Jurkat, Clone E6-1 (cell line): ENCODE data around the gene VPS8. TPM values are rescaled to one million over a fixed set of nuclear protein-coding genes. Genes with fewer than 3 reads are reported as not detected.
A peak's percentile ranks its signal among the peaks of the same experiment; 100 is the strongest.

Experiments used
- DNase-seq: peaks from one replicate; pipeline ENCODE4 v3.0.0-alpha.2; 2011; ENCODE audit warnings: low read depth, low spot score
- H3K4me3 ChIP-seq: 2 replicates; pipeline ENCODE4 v1.5.1; 2011; ENCODE audit warnings: mild to moderate bottlenecking, low read length, control low read depth, moderate library complexity
- polyA plus RNA-seq: library from polyadenylated mRNA; unstranded; fragments of >200 nt; gene quantifications from one replicate; pipeline ENCODE4 v1.2.1, GENCODE V29; 2012; ENCODE audit warnings: missing spikeins; ENCODE audit not compliant: insufficient read length, insufficient read depth

The VPS8 gene
- polyA plus RNA-seq, result 24.3 TPM

DNA sequence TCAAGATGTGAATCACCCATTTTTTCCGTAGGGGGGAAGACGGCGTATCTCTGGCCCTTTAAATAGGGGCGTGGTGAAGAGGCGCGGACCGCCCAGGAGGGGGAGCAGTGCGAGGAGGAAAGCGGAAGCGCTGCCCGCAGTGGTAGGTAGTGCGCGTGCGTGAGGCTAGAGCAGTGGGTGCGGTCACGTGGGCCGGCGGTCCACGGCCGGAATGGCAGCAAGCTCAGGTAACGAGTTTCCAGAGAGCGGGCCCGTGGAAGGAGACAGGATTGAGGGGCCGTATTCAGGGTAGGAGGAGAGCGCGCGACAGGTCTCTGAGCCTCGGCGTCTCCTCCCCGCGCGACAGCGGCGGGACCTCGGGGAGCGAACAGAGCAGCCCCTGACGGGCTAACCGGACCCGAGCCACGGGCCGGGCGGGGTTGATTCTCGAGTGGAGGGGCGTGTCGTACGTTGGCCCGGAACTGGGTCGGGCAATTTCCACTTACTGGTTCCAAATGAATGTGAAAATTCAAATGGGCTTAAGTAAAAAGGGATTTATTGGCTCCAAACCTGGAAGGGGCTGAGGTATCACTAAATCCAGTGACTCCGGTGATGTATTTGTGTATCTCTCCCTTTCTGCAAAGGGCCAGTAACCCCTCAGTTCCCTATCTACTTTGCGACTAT is at the start of gene VPS8:
Gene VPS8 (plus strand): TSS at position 168 of the 663 bp plus-strand sequence. CDS start 12,467 bp downstream, outside the sequence.
- DNase-seq, result peak; percentile 92
- peak within 1 kb of the TSS; percentile 77 for H3K4me3 ChIP-seq

DNA sequence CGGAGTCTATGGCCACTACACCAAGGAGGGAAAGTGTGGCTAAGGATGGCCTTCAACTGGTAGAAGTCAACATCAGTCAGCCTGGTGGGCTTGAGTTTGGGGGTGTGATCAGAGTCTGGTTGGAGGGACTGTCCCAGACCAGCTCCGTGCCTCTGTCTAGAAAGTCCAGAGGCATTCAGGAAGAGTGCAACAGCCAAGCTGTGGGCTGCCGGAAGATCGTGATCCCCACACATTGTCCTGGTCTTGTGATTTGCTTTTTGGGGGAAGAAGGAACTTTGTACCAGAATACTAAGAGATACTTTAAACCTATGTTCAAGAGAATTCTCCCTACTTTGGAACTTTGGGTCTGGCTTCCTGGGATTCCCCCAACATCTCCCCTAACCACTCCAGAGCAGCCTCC is 47.8 kb upstream of the VPS8 start:
- no peak for DNase-seq
- no peak overlapping the region for H3K4me3 ChIP-seq

- no peak for DNase-seq
- no peak overlapping the region for H3K4me3 ChIP-seq
These were observed 46.8 kb upstream of the VPS8 start for GRCh38 chr3:184765047-184765729.

GRCh38 chr3:184765730-184766074 is 46.3 kb upstream of the VPS8 start:
- no peak for DNase-seq

GRCh38 chr3:184766555-184767261 is 45.3 kb upstream of the VPS8 start:
- no peak overlapping the region for H3K4me3 ChIP-seq
- DNase-seq, result no peak

More at GRCh38 chr3:184765730-184766074, 46.3 kb upstream of the VPS8 start:
- H3K4me3 ChIP-seq, result no peak overlapping the region

DNA sequence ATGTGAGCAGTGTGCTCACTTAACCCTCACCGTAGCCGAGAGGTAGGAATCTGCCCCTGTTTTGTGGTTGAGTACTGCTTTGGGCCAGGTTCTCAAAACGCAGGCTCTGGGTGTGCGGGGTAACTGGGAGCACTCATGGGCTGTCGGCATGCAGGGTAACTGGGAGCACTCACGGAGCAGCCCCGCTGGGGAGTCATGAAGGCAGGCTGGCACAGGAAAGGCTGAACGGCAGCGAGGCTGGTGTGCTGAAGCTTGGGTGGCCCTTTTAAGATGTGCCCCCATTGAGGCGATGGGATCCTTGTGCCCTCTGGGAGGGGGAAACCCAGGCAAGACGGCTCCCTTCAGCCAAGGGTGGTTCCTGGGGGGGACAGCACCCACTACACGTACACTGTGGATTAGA is 44.6 kb upstream of the VPS8 start:
- no peak overlapping the region for H3K4me3 ChIP-seq
- DNase-seq, result no peak

DNA sequence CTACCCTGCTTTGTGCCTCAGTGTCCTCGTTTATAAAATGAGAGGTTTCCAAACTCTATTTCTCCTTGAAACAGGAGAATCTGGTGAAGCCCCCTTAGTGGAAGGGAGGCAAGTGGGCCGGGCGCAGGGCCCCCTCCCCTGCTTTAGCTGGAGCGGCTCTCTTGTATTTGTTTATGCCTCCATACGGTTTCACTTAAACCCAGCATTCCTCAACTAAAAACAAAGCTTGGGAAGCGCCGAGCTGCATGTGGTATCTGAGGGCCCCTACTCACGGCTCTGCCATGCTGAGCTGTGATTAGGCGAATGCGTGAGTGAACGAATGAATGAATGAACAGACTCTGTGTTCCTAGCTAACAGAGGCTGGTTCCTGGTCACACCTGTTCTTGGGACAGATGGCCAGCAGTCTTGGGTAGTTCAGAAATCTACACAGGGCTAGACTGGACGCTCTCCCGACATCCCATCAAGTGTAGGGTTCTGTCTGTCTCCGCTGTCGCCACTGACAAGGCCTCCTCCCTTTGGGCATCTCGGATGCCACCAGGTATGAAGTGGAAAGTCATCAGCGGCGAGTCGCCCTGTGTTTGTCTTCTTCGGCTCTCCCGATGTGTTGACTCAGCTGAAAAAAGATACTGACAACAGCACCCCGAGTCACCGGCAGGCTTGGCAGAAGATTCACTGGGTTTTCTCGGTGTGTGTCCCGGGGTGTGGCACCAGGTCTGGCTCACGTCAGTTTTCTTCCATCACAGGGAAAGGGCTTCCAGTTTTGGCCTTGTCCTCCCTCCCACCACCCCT is 42.4 kb upstream of the VPS8 start:
- DNase-seq, result no peak
- no peak overlapping the region for H3K4me3 ChIP-seq

DNA sequence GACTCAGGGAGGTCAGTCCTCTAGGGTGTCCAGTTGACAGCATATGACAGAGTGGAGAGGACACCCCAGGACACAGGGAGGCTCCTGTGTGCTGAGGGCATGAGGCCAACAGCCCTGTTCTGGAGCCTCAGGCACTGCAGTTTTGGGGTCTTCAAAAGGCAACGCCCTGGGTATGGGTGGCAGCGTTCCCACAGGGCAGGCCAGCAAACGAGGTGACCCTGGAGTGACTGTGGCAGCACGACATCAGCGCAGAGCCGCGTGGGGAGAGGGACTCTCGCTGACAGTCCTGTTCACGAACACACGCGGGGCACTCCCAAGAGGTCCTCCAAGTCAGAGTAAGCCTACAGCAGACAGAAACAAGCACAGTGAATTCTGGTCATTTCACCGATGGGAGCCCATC is 41.4 kb upstream of the VPS8 start:
- DNase-seq, result no peak
- H3K4me3 ChIP-seq, result no peak overlapping the region

- no peak overlapping the region for H3K4me3 ChIP-seq
- DNase-seq, result no peak
These were observed 40.5 kb upstream of the VPS8 start for GRCh38 chr3:184771301-184772127.

DNA sequence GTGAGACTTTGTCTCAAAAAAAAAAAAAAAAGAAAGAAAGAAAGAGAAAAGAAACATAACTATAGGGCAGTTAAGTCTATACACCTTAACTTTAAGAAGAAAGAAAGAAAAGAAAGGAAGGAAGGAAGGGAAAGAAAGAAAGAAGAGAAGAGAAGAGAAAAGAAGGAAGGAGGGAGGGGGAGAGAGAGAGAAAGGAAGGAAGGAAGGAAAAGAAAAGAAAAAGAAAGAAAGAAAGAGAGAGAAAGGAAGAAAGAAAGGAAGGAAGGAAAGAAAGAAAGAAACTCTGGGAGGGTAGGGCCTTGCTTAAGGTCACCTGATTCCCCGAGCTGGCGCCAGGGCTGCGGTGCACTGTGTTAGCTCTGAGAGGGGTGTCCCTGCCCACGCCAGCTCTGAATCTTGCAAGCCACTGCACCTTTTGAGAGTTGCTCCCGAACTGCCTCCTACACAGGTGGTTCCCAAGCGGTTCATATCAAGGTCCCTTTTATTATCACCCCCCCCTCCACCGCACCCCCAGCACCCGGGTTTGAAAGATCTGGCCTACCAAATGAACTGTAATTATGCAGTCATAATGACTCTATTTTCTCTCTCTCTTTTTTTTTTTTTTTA is 39.2 kb upstream of the VPS8 start:
- no peak for DNase-seq

DNA sequence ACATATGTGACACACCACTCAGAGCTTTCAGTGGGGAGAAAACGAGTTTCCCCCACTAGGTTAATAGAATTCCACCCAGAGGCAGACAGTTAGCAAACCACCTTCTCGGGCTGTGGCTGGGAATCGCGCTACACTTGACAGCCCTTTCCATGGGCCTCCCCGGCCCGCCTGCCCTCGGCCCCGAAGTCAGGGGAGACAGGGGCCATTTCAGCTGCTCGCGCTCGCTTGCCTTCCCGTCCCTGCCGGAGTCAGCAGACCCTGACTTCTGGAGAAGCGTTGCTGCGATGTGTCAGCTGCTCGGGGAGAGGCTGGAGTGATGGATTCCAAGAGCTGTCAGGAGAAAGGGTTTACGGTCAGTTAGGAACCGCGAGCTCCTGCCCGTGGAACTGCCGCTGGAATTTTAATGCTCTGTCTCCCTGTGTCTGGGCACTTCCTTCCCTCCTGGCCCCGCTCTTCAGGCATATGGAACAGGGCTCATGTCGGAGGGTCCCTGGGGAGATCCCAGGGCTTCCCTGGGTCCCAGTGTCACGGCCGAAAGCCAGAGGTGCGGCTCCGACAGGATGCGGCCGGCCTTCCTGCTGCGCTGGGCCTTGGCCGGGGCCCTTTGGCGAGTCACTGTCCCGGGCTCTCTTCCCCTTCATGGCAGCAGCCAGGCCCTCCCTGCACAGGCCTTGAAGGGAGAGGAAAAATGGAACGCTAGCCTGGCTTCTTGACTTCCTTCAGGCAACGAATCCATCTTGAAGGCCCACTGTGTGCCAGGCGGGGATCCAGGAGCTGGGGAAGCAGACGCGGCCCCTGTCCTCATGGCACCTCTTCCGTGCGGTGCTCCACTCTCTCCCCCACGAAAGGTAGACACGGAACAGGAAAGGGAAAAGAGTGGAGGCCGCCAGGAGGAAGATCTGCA is 38.4 kb upstream of the VPS8 start:
- DNase-seq, result no peak
- no peak overlapping the region for H3K4me3 ChIP-seq

More for the DNA sequence above, 39.2 kb upstream of the VPS8 start:
- H3K4me3 ChIP-seq, result no peak overlapping the region

DNA sequence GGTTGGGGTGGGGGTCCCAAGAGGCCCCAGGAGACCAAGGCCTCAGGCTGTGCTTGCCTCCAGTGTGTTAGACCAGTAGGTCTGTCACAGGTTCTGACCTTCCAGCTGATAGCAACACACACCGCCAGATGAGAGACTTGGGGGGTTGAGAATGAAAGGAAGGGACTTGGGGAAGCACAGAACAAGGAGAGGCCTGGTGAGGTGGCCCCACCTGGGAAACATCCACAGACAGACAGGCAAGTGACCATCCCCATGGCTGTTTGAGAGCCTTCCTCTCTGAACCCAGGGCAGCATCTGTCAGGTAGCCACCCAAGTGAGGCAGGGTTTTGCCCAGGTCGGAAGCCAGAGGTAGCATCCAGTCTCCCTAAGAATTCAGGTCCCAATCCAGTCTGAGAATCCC is 35.0 kb upstream of the VPS8 start:
- DNase-seq, result no peak
- H3K4me3 ChIP-seq, result no peak overlapping the region

DNA sequence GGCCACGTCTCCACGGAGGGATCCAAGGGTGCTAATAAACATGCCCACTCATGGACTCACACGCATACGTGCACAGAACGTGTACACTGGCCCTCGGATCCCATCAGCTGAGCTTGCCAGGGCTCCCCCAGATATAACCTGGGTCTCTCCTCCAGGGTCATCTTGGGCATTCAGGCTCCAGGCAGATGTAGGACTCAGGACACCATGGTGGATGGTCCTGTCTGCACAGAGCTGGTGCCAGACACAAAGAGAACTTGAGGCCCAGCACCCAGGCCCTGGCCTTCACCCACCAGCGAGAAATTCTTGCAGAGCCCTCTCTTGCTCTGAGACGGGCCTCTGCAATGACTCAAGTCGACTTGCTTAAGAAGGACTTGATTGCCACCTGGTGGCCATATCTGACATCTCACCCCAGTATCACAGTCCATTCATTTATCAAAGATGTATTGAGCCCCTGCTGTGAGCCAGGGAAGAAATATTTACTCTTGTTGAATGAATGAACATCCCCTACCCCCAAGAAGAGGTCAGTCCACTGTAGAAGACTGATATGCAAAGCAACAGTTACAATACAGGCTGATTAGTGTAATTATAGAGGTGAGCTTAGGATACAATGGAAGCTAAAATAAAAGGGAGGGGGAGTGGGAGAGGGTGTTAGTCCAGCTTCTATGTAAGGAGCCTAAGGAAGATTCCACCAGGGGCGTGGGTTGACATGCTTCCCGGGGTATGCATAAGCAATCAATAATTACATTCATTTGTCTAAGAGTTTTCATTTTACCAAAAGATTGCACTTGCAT is 34.2 kb upstream of the VPS8 start:
- peak; percentile 91 for DNase-seq

DNA sequence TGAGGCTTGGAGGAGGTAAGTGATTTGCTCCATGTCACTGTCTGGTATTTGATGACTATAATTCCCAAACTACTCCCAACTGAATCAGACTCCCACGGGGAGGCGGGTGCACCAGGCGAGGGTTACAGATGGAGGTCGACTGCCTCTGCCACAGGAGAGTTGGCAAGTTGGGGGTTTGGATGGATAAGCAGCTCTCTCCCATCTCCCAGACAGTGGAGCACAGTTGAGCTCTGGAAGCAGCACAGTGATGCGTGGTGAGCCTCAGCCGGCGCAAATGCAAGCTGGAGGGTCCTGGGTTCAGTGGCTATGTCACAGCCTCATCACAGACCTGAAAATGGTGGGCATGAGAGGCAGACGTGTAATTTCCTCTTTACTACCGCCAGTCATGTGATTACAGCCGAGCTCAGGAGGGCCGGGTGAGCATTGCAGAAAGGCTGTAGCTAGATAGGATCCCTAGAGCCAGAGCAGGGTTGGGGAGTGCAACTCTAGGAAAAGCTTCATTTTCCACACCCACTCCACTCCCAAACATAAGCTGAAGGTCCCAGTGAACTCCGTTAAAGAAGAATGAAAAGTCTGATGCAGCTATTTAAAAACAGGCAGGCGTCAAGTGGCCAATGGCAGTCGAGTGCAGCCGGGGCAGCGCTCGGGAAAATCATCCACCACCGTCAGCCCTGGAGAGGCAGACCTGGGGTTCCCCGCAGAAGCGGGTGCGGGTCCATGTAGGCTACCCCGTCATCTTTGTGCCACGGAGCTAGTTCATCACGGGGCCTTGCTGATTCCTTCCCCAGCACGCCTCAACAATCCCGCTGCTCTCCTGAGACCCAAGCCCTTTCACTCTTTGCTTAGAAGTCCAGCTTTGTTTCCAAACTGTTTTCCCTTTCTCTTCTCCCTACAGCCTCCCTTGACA is 33.3 kb upstream of the VPS8 start:
- DNase-seq, result no peak
- H3K4me3 ChIP-seq, result no peak overlapping the region

More for the DNA sequence above, 34.2 kb upstream of the VPS8 start:
- H3K4me3 ChIP-seq, result no peak overlapping the region

GRCh38 chr3:184780981-184781515 is 30.9 kb upstream of the VPS8 start:
- DNase-seq, result no peak
- H3K4me3 ChIP-seq, result no peak overlapping the region
